GM18907 (cell line): Measurements from ENCODE around the gene TUBA4A.
"Not testable (repeated sequence)": the region's sequence is repeated elsewhere in the genome, so short reads cannot be mapped to it uniquely, and the experiment has no call there.

Experiments
- ATAC-seq: cut with Tn5 transposase; IDR thresholded peaks from one replicate; pipeline ENCODE4 v1.9.1; 2021; ENCODE audit warnings: mild to moderate bottlenecking, moderate library complexity; ENCODE audit not compliant: unreplicated experiment

Gene TUBA4A

GRCh38 chr2:219287116-219287440 is 33.4 kb upstream of the TUBA4A start:
- ATAC-seq = not testable (repeated sequence)

- no peak for ATAC-seq
These were observed 32.9 kb upstream of the TUBA4A start for GRCh38 chr2:219286436-219287115.

- ATAC-seq = no peak
These were observed 32.2 kb upstream of the TUBA4A start for GRCh38 chr2:219285894-219286425.

GRCh38 chr2:219285373-219285735 is 31.6 kb upstream of the TUBA4A start:
- no peak for ATAC-seq

- no peak for ATAC-seq
These were observed 31.0 kb upstream of the TUBA4A start for GRCh38 chr2:219284501-219285372.

GRCh38 chr2:219282943-219283581 is 29.3 kb upstream of the TUBA4A start:
- ATAC-seq = no peak

DNA sequence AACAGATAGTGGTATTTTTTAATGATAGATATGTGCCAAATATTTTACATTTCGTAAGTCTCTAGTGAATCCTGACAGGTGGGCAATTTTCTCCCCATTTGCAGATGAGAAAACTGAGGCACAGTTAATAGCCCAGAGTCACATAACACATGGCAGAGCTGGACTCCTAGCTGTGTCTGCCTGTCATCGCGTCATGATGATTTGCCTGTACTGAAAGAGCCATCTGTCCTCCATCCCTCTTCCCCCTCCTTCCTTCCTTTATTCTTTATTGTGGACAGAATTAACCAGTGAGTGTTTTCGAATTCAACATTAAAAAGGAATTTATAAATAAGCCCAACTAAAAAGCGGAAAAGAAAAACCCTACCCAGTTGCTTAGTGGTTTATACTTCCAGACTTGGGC is 28.7 kb upstream of the TUBA4A start:
- ATAC-seq = no peak

DNA sequence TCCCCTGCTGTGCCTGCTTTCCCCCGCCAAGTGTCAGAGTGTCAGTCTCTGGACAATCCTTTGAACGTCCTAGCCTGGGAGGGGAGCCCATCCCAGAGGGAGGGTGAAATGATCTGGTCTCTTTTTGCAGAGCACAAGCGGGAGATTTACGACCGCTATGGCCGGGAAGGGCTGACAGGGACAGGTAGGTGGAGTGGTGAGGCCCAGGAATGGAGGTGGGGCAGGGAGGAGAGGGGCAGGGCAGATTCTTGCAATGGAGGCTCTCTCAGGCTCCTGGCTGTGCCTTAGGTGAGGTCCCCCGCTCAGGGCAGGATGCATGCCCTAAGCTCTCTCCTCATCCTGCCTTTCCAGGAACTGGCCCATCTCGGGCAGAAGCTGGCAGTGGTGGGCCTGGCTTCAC is 27.9 kb upstream of the TUBA4A start:
- no peak for ATAC-seq

GRCh38 chr2:219280651-219281050 is 26.9 kb upstream of the TUBA4A start:
- ATAC-seq = no peak

- ATAC-seq = no peak
These were observed 26.3 kb upstream of the TUBA4A start for GRCh38 chr2:219279916-219280516.

- ATAC-seq = peak; percentile 87
These were observed 25.6 kb upstream of the TUBA4A start, which contains the start of gene DNAJB2 for GRCh38 chr2:219279151-219279915. TSS of gene DNAJB2 (plus strand) at chr2:219279366. CDS start at chr2:219279834, 468 bp downstream.

DNA sequence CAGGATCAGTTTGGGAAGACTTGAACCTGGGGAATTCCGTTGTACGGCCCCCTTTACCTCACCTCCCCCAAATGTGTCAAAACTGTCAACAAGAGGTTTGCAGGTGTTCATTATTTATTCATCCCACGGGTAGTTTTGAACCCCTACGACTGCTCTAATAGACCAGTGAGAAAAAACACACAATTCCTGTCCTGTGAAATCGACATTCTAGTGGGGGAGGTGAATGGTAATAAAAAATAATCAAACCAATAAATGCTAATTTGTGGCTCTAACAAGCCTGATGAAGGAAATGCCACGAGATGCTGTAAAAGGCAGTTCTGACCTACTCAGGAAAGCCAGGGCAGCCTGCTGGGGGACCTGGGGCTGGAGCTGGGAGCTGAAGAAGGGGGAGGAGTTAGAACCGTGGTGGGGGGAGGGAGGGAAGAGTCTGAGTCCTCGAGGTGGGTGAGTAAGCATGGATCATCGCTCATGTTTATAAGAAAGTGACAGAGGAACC is 25.0 kb upstream of the TUBA4A start:
- ATAC-seq = no peak

GRCh38 chr2:219277703-219278654 is 24.3 kb upstream of the TUBA4A start:
- peak; percentile 28 for ATAC-seq

- no peak for ATAC-seq
These were observed 20.7 kb upstream of the TUBA4A start for GRCh38 chr2:219274361-219274921.

DNA sequence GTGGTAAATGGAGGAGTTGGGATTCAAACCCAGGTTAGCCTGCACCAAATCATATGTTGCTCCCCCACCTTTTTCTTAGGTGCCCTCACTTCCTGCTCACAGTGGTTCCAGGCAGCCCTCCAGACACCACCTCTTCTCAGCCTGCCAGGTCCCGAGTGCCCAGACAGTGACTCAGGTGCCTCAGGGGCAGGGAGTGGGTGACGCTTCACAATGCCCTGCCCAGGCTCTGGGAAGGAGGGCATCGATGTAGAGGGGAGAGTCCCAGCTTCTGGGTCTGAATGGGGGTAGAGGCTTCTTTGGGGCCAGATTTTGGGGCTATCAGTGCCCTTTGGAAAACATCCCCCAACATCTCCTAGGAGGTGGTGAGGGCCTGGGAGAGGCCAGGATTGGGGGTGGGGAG is 20.2 kb upstream of the TUBA4A start:
- no peak for ATAC-seq

DNA sequence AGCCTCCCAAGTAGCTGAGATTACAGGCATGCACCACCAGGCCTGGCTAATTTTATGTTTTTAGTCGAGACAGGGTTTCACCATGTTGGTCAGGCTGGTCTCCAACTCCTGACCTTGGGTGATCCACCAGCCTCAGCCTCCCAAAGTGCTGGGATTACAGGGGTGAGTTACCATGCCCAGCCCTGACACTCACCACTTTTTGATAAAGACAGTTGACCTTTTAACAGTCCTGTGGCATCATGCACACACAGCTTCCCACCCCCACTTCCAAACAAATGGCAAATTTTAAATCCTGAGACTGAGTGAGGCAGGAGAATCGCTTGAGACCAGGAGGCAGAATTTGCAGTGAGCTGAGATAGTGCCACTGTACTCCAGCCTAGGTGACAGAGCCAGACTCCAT is 19.3 kb upstream of the TUBA4A start:
- no peak for ATAC-seq

- no peak for ATAC-seq
These were observed 18.6 kb upstream of the TUBA4A start for GRCh38 chr2:219272356-219272755.

DNA sequence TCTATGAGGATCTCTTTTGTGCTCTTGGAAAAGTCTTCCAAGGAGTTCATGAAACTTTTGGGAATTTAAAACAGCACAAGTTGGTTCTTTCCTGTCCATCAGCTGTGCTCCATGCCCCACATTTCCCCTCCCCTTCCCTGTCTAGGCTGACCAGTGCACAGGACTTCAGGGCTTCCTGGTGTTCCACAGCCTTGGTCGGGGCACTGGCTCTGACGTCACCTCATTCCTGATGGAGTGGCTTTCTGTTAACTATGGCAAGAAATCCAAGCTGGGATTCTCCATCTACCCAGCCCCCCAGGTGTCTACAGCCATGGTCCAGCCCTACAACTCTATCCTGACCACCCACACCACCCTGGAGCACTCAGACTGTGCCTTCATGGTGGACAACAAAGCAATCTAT is 17.3 kb upstream of the TUBA4A start:
- ATAC-seq = no peak

GRCh38 chr2:219270055-219270372 is 16.3 kb upstream of the TUBA4A start:
- ATAC-seq = no peak
